LNCaP clone FGC (cell line): ENCODE results near the gene TRIM13.

Experiments
- DNase-seq: peaks from one replicate; pipeline ENCODE4 v3.0.0-alpha.2; 2011; ENCODE audit warnings: low read depth
- H3K4me3 ChIP-seq: 2 replicates; pipeline ENCODE4 v1.5.1; 2011; ENCODE audit warnings: mild to moderate bottlenecking, low read depth, low read length, control low read depth
- TF ChIP-seq, protein P1 (sequence below): IDR thresholded peaks from 2 replicates; pipeline ENCODE4 v1.5.1; 2012; ENCODE audit warnings: mild to moderate bottlenecking; ENCODE audit not compliant: control insufficient read depth, insufficient read depth; ENCODE audit errors: extremely low read depth

TRIM13 gene

DNA sequence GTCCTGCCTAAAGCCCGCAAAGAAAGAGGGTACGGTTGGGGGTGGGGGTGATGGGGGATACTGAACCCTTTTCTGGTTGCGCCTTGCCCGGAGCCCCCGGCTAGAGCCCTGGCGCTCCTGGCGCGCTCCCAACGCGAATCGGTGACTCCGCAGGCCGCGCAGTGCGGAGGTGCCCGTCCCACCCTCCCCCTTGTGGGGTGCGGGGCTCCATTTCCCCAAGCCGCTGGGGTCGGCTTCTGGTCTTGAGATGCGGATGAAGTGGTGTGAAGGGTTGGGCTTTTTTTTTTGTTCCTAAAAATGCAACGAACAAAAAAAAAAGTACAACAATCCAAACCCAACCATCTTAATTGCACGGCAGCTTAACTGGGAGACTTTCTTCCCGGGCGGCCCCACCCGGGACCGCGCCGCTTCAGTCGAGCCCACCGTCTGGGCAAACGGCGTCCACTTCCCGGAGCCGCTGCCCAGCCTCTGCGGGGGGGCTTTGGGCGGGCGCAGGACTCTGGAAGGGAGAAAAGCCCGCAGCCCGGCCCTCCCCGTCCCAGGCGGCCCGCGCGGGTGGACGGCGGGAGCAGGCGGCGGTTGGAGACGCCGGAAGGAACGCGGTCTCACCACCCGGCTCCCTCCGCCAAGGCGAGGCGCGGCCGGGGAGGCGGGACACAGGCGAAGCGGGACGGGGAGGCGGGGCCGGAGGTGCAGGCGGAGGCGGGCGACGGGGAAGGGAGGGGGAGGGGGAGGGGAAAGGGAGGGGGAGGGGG is 504 bp upstream of the TRIM13 start:
- peak; percentile 57 for DNase-seq
- TF ChIP-seq, protein P1, sequence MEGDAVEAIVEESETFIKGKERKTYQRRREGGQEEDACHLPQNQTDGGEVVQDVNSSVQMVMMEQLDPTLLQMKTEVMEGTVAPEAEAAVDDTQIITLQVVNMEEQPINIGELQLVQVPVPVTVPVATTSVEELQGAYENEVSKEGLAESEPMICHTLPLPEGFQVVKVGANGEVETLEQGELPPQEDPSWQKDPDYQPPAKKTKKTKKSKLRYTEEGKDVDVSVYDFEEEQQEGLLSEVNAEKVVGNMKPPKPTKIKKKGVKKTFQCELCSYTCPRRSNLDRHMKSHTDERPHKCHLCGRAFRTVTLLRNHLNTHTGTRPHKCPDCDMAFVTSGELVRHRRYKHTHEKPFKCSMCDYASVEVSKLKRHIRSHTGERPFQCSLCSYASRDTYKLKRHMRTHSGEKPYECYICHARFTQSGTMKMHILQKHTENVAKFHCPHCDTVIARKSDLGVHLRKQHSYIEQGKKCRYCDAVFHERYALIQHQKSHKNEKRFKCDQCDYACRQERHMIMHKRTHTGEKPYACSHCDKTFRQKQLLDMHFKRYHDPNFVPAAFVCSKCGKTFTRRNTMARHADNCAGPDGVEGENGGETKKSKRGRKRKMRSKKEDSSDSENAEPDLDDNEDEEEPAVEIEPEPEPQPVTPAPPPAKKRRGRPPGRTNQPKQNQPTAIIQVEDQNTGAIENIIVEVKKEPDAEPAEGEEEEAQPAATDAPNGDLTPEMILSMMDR = no peak
- peak overlapping the region; percentile 52 for H3K4me3 ChIP-seq

DNA sequence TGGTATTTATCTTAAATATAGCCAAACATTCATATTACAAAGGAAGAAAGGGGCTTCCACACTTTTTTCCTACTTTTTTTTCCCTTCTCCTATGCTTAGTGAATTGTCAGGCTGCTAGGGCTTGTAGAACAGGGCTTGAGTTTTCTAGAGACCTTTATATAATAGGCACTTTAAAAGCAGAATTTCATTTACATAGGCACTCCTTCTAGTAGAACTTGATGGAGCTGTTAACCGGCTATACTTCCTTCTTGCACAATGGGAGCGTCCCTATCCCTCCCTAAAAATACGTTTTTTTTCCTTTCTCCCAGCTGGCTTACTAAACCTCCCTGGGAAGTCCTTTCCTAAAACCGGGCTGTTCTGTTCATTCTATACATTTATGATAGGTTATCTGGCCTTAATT is 1.1 kb downstream of the TRIM13 start:
- TF ChIP-seq, protein P1 = no peak
- H3K4me3 ChIP-seq = peak overlapping the region; percentile 78
- DNase-seq = no peak

DNA sequence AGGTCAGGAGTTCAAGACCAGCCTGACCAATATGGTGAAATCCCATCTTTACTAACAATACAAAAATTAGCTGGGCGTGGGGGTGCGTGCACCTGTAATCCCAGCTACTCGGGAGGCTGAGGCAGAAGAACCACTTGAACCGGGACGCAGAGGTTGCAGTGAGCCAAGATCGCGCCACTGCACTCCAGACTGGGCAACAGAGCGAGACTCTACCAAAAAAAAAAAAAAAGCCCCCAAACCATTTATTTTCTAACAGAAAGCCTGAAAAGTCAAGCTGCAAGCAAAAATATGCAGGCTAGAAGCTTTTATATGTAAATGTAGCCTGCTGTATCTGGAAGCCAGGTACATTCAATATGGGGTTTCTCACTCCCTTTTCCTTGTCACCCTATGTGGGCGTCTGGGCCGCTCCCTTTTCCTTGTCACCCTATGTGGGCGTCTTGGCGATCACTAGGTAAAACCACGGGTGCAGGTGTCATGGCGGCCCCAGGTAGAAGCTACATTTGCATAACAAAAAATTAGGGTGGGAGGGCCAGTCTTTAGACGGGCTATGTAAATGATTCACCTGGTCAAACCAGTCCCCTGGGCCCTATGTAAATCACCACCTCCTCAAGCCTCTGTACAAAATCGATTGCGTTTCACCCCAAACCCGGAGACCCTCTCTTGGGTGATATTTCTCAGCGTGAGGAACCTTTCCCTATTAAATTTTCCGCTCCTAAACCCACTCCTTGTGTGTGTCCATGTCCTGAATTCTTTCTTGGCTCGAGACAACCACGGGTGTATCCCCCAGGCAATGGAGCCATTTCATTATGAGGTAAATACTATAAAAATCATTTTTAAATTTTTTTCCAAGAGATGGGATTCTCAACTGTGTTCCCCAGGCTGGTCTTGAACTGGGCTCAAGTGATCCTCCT is 2.1 kb downstream of the TRIM13 start:
- no peak for DNase-seq
- peak overlapping the region; percentile 78 for H3K4me3 ChIP-seq
- TF ChIP-seq, protein P1 = no peak

DNA sequence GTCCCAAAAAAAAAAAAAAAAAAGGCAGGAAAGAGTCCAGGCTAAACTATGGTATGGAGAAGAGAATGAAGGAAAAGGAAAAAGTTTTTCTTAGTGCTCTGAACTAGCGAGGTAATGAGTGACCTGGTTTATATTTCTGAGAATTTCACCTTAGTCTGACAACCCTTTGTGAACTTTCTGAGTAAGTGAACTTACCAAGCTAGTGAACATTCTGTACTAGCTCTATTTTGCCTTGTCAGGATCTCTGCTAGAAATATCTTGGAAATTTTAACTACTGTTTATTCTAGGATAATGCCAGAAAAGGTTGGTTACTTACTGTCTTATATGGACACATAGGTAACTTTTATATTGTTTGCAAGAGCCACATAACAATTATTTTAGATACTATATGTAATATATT is 4.4 kb downstream of the TRIM13 start:
- no peak overlapping the region for H3K4me3 ChIP-seq
- TF ChIP-seq, protein P1 = no peak
- DNase-seq = peak; percentile 67

DNA sequence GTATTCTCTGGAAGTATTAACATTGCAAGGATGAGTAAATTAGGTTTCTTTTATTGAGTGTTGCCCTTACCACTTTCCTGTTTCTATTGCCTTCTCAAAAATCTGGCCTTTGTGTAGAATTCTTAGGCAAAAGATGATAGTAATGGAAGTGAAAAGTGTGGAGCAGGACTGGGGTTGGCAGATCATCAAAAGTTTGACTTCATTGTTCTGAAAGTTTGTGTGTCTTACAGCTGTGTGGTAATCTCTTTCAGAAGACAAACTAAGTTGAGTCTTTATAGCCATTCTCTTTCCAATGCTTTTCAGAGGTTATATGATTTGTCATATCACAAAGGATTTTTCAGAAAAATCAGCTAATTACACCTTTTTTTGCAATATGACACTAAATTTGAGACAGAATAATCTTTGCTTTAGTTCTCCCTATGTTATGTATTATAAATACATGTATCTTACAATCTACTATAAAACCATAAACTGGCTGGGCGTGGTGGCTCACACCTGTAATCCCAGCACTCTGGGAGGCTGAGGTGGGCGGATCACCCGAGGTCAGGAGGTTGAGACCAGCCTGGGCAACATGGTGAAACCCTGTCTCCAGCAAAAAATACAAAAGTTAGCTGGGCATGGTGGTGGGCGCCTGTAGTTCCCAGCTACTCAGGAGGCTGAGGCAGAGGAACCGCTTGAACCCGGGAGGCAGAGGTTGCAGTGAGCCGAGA is 9.7 kb downstream of the TRIM13 start:
- TF ChIP-seq, protein P1 = no peak
- no peak overlapping the region for H3K4me3 ChIP-seq
- DNase-seq = no peak

DNA sequence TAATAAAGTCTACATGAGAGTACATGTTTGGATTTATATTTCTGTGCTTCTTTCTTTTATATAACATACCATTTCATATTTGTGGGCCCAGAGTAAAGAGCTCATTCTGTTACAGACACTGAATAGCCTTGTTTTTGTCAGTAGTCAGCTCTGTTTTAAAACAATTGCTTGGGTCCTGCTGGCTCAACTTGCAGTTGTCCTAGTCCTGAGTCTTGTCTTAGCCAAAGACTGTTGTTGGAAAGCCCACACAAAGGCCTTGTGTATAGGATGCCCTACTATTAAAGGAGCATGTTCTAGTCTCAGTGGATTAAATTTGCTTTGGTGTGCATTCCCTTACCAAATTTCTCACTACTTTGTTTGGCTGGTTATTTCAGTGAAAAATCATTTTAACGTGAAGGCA is 14.6 kb downstream of the TRIM13 start:
- H3K4me3 ChIP-seq = no peak overlapping the region
- TF ChIP-seq, protein P1 = no peak

More for the DNA sequence above, 14.6 kb downstream of the TRIM13 start:
- DNase-seq = no peak
